Measurements from ENCODE around the gene ADD1.
A peak's percentile ranks its signal among the peaks of the same experiment; 100 is the strongest.

Gene ADD1

DNA sequence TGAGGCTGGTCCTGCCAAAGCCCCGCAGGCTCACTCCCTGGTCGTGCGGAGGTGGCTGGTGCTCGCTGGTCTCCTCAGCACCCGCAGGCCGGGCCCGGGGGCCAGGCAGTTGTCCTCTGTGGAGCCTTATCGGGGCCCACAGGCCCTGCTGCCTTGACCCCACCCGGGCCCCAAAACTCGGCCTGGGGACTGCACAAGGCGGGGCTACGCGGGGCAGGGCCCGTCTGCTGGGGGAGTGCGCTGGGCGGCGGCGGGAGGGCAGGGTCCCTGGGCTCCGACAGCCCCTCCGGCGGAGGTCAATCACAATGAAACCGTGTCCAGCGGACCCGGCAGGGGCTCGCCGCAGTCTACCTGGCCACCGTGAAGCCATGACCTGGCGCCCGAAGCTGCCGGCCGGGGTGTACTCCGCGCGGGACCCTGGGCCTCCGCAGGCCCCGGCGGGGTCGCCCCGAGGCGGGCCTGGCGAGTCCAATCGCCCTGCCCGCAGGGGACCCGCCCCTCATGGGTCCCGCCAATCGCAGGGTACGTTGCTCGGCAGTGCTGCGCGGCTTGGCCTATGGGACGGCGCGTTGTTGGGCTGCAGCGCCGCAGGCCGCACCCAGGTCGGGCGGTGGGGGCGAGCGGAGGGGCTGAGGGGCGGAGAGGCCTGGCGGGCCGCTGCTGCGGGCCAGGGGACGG lies at the start of gene ADD1:
Gene ADD1 (plus strand): TSS at position 582 of the 678 bp plus-strand sequence. CDS start 32,072 bp downstream, outside the sequence.
- Histone ChIP-seq H3K27ac (ENCODE audit: low read depth, low read length) (peak within 1 kb of the TSS; percentile 92), H3K27me3 (ENCODE audit: control insufficient read depth, insufficient read depth, low read length) (no peaks in the 10 kb centered on the region), H3K36me3 (ENCODE audit: control insufficient read depth, insufficient read depth, low read length) (no peaks in the 10 kb centered on the region), H3K4me3 (ENCODE audit: low read length) (peak within 1 kb of the TSS; percentile 93), H3K4me1 (ENCODE audit: control insufficient read depth, insufficient read depth, low read length) (peaks cover 10% of the 10 kb centered on the region), H3K9ac (ENCODE audit: low read length) (peak within 1 kb of the TSS; percentile 78)

DNA sequence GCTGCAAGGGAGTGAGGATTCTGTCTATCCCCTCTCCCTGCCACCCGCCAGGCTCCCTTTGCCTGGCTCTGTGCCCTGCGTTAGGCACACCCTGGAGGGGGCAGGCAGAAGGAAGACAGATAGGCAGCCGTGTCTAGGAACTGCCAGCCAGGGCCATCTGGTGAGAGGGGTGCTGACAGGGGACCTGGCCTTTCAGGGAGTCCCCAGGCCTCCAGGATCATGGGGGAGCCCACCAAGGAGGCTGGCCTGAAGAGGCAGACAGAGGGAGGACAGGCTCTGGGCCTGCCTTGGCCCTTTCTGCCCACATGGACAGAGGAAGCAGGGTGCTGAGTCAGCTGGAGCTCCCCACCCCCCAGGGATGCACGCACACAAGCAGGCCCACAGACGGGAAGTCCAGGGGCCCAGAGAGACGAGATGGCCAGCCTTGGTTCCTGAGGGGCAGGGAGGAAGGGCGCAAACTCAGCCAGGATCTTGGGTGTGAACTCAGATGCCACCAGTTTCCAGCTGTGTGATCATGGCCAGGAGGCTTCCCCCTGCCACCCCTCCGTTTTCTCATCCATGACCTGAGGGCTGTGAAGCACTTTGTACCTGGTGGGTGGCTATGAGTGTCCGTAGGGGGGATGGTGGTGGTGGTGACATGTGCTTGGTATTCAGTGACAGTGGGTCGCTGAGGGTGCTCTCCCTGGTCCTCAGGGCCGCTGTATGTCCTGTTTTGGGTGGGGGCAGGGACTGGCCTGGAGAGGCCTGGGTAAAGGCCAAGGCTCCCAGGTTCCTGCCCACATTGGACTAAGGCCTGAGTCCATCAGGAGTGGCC lies 49.0 kb upstream of the ADD1 start:
- Histone ChIP-seq H3K27ac (ENCODE audit: low read depth, low read length) (peak overlapping the region; percentile 46), H3K36me3 (ENCODE audit: control insufficient read depth, insufficient read depth, low read length) (no peaks in the 10 kb centered on the region), H3K9ac (ENCODE audit: low read length) (no peak overlapping the region), H3K4me3 (ENCODE audit: low read length) (peak overlapping the region; percentile 62), H3K27me3 (ENCODE audit: control insufficient read depth, insufficient read depth, low read length) (no peaks in the 10 kb centered on the region), H3K4me1 (ENCODE audit: control insufficient read depth, insufficient read depth, low read length) (peaks cover 18% of the 10 kb centered on the region)

DNA sequence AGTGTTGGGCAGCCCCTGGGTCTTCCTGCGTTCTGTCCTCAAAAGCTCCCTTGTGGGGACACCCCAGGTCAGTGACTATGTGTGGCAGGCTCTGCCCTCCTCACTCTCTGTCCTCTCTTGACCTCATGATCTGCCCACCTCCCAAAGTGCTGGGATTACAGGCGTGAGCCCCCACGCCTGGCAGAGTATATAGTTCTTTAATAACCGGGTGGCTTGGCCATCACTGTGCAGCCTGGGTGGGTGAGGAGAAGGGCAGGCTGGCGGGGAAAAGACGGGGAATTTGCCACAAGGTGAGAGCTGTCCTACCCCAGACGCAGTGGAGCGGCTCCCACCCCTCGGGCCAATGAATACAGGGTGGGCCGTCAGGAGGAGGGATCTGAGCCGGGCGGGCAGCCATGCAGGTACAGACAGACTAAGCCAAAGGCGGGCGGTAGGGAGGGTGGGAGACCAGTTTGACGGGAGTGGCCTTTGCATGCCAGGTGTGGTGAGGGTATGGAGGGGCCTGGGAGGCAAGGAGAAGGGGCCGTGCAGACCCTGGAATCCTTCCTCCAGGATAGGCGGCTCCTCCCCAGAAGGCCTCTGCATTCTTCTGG lies 48.2 kb upstream of the ADD1 start:
- Histone ChIP-seq H3K27ac (ENCODE audit: low read depth, low read length) (no peak overlapping the region), H3K4me1 (ENCODE audit: control insufficient read depth, insufficient read depth, low read length) (peaks cover 23% of the 10 kb centered on the region), H3K36me3 (ENCODE audit: control insufficient read depth, insufficient read depth, low read length) (no peaks in the 10 kb centered on the region), H3K4me3 (ENCODE audit: low read length) (no peak overlapping the region), H3K9ac (ENCODE audit: low read length) (no peak overlapping the region), H3K27me3 (ENCODE audit: control insufficient read depth, insufficient read depth, low read length) (no peaks in the 10 kb centered on the region)

DNA sequence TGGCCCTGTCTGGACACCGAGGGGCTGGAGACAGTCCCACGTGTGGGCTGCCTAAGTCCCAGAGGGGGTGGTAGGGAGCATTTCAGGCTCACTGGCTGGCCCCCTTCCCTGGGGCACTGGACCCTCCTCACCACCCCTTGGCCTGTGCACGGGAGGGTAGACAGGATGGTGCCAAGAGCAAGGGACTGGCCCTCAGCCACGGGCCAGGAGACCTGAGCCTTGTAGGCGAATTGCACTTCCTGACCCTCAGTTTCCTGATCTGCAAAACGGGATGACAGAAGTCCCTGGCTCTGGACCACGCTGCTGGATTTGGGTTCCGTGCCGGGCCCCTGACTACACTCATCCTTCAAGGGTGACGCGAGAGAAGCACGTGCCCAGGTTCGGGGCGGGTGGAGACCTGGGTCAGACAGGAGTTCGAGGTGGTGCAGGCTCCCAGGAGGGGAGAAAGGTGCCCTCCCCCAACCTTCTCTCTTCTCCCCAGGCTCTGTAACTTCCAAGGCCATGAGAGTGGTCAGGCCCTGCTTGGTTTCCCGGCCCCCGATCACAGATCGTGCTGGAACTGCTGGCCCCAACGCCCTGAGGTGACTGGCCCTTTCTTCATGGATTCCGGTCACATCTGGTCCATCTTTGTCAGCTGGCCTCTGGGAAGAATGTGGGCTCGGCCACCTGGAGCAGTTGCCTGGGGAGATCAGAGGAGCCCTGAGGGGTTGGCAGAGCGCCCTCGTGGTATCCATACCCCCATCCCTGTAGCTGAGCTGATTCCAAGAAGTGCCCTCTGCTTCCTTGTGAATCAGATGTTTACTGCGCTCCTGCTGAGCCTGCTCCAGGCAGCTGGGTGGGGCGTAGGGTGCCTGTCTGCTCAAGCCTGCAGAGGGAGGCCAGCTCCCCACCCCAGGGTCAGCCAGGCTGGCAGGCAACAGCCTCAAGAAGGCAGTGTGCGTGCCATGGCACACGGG lies 47.5 kb upstream of the ADD1 start:
- Histone ChIP-seq H3K4me1 (ENCODE audit: control insufficient read depth, insufficient read depth, low read length) (peaks cover 29% of the 10 kb centered on the region), H3K27ac (ENCODE audit: low read depth, low read length) (peak overlapping the region; percentile 34), H3K9ac (ENCODE audit: low read length) (peak overlapping the region; percentile 10)

GRCh38 chr4:2796849-2797544 lies 46.6 kb upstream of the ADD1 start:
- H3K27me3 ChIP-seq (ENCODE audit: control insufficient read depth, insufficient read depth, low read length), result no peaks in the 10 kb centered on the region
- peaks cover 33% of the 10 kb centered on the region for H3K4me1 ChIP-seq (ENCODE audit: control insufficient read depth, insufficient read depth, low read length)
- no peak overlapping the region for H3K4me3 ChIP-seq (ENCODE audit: low read length)
- H3K36me3 ChIP-seq (ENCODE audit: control insufficient read depth, insufficient read depth, low read length), result no peaks in the 10 kb centered on the region
- peak overlapping the region; percentile 34 for H3K27ac ChIP-seq (ENCODE audit: low read depth, low read length)
- H3K9ac ChIP-seq (ENCODE audit: low read length), result no peak overlapping the region

More for the DNA sequence above, 47.5 kb upstream of the ADD1 start:
- Histone ChIP-seq H3K4me3 (ENCODE audit: low read length) (no peak overlapping the region), H3K36me3 (ENCODE audit: control insufficient read depth, insufficient read depth, low read length) (no peaks in the 10 kb centered on the region), H3K27me3 (ENCODE audit: control insufficient read depth, insufficient read depth, low read length) (no peaks in the 10 kb centered on the region)

DNA sequence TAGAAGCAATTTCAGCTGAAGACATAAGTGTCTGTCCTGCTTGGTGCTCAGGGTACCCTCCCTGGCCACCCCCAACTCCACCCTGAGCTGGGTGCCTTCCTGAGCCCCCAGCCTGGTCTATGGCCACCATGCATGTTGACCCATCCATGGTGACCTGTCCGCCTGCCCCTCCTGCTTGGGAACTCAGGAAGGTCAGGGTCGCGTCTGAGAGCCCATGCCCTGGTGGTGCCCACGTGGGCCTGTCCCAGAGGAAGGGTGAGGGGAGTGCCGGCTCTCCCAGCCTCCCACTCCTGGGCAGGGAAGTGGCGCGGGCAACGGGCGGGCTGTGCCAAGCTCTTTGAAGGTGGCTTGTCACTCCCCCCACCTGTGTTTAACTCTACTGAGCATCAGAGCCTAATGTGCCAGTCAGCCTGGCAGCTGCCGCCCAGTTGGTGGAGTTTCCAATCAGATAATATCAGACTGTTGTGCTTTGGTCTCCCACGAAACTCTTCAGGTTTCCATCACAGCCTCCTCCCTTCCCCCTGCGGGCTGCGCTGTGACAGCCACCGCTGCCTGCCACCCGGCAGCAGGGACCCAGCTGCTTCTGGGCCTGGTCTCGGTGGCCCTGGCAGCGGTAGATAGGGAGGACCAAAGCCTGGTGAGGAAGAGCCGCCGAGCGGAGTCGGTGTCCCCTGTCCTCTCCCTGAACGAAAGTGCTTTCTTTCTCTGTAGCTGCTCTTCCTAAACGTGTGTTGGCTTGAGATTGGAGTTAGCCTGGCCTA lies 45.9 kb upstream of the ADD1 start:
- no peak overlapping the region for H3K4me3 ChIP-seq (ENCODE audit: low read length)
- H3K9ac ChIP-seq (ENCODE audit: low read length), result no peak overlapping the region
- peaks cover 33% of the 10 kb centered on the region for H3K4me1 ChIP-seq (ENCODE audit: control insufficient read depth, insufficient read depth, low read length)
- peak overlapping the region; percentile 52 for H3K27ac ChIP-seq (ENCODE audit: low read depth, low read length)
- no peaks in the 10 kb centered on the region for H3K27me3 ChIP-seq (ENCODE audit: control insufficient read depth, insufficient read depth, low read length)
- no peaks in the 10 kb centered on the region for H3K36me3 ChIP-seq (ENCODE audit: control insufficient read depth, insufficient read depth, low read length)

DNA sequence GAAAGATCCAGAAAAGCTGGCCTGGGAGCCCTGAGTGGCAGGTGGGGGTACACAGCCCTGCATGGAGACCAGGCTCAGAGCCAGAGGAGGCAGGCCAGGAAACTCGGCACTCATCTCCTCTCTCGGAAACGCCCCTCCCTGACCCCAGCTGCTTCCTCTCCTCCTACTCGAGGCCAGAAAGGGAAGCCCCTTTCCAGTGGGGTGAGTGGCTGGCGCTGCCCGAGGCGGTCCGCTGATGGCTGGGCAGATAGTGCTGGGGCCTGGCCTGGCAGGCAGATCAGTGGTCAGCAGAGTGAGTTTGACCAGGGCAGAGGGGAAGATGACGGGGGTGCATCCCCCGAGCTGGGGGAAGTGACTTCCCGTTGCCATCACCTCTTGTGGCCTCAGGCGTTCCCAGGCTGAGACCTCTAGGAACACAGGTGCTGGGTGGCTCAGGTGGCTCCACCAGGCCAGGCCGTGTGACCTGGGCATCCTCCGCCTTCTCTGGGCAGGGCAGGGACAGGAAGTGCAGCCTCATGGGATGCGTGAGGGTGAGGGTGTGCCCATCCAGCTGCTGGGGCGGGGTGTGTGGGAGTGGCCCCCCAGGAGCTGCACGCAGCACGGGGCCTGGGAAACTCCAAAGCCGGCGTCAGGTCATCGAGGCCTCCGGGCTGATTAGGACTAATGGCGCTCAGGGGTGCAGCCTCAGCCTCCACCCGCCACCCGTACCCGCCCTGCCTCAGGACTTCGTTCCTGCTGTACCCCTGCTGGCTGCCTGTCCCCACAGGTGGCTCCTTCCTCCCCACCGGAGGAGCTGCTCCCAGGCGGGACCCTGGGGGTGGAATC lies 45.0 kb upstream of the ADD1 start:
- H3K4me1 ChIP-seq (ENCODE audit: control insufficient read depth, insufficient read depth, low read length), result peaks cover 33% of the 10 kb centered on the region
- H3K27me3 ChIP-seq (ENCODE audit: control insufficient read depth, insufficient read depth, low read length), result no peaks in the 10 kb centered on the region
- peak overlapping the region; percentile 52 for H3K27ac ChIP-seq (ENCODE audit: low read depth, low read length)
- peak overlapping the region; percentile 0 for H3K4me3 ChIP-seq (ENCODE audit: low read length)
- no peaks in the 10 kb centered on the region for H3K36me3 ChIP-seq (ENCODE audit: control insufficient read depth, insufficient read depth, low read length)
- H3K9ac ChIP-seq (ENCODE audit: low read length), result no peak overlapping the region

GRCh38 chr4:2799224-2799911 lies 44.3 kb upstream of the ADD1 start:
- no peak overlapping the region for H3K9ac ChIP-seq (ENCODE audit: low read length)
- H3K4me3 ChIP-seq (ENCODE audit: low read length), result peak overlapping the region; percentile 38
- peak overlapping the region; percentile 64 for H3K27ac ChIP-seq (ENCODE audit: low read depth, low read length)
- H3K36me3 ChIP-seq (ENCODE audit: control insufficient read depth, insufficient read depth, low read length), result no peaks in the 10 kb centered on the region
- no peaks in the 10 kb centered on the region for H3K27me3 ChIP-seq (ENCODE audit: control insufficient read depth, insufficient read depth, low read length)
- peaks cover 33% of the 10 kb centered on the region for H3K4me1 ChIP-seq (ENCODE audit: control insufficient read depth, insufficient read depth, low read length)

- H3K36me3 ChIP-seq (ENCODE audit: control insufficient read depth, insufficient read depth, low read length), result no peaks in the 10 kb centered on the region
- H3K4me1 ChIP-seq (ENCODE audit: control insufficient read depth, insufficient read depth, low read length), result peaks cover 33% of the 10 kb centered on the region
- H3K9ac ChIP-seq (ENCODE audit: low read length), result no peak overlapping the region
- peak overlapping the region; percentile 38 for H3K4me3 ChIP-seq (ENCODE audit: low read length)
- peak overlapping the region; percentile 64 for H3K27ac ChIP-seq (ENCODE audit: low read depth, low read length)
- H3K27me3 ChIP-seq (ENCODE audit: control insufficient read depth, insufficient read depth, low read length), result no peaks in the 10 kb centered on the region
Observed at GRCh38 chr4:2799971-2800690, 43.5 kb upstream of the ADD1 start.
